ENCODE results near the gene DGCR6L. TPM values are rescaled to one million over a fixed set of nuclear protein-coding genes. Genes with fewer than 3 reads are reported as not detected.
"Not testable (repeated sequence)": the region's sequence is repeated elsewhere in the genome, so short reads cannot be mapped to it uniquely, and the experiment has no call there.

Gene DGCR6L
- total RNA-seq, 1 experiment from 2014 or later = 115 TPM

DNA sequence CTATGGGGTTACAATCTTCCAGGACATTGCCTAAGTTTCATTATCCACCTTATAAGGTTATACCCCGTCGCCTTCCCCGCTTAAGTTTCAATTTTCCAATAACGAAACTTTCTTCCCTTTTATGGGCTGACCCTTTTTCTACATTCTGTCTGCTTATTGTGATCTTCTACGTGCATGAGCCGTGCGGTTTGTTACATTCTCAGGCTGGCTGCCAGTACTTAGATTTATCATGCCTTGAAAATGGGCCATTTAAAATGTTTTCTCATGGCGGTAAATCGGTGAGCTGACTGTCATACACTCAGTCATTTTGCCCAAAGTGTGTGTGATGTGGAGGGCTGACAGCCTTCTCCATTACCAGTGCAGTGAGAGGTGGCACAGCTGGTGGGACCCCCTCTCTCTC, 23.3 kb downstream of the DGCR6L start:
- Histone ChIP-seq H3K36me3 (replicated peaks; ENCODE audit: control insufficient read depth, insufficient read depth, low read length) (no peaks in the 10 kb centered on the region), H3K27me3 (ENCODE audit: control insufficient read depth, insufficient read depth, low read length) (peaks cover 33% of the 10 kb centered on the region)
- no peak for DNase-seq

DNA sequence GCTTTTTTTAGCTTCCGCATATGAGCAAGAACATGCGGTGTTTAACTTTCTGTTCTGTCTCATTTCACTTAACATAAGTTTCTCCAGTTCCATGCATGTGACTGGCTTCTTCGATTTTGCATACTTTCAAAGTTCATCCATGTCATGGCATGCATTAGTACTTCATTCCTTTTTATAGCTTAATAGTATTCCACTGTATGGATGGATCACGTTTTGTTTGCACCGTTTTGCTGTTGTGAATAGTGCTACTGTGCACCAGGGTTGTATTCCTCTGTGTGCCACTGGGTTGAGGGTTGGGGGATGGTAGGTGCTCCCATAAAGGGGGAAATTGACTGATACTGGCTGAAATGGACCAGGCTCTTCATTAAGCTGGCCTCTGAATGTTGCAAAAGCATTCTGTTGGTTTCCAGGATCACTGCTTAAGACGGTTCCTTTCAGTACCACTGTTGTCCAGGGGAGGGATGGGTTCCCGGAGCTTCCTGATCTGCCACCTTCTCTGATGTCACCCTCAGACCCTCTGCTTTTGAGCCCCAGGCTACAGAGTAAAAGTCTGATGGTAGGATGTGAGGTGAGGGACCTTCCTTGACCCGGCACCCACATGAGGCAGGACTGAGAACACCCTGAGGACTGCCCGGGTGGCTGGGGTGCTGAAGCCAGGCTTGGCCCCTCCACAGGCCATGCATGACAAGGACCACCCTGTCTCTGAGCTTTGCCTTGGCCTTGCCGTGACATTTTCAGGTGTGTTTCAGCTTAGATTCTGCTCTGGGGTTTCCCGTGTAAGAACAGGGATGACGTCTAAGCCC, 24.4 kb downstream of the DGCR6L start:
- peaks cover 25% of the 10 kb centered on the region for H3K27me3 ChIP-seq (ENCODE audit: control insufficient read depth, insufficient read depth, low read length)
- H3K36me3 ChIP-seq (replicated peaks; ENCODE audit: control insufficient read depth, insufficient read depth, low read length) = no peaks in the 10 kb centered on the region
- H3K4me3 ChIP-seq (ENCODE audit: insufficient read depth, low read depth, low read length) = no peak overlapping the region
- DNase-seq = no peak

More for the DNA sequence above, 23.3 kb downstream of the DGCR6L start:
- H3K4me3 ChIP-seq (ENCODE audit: insufficient read depth, low read depth, low read length) = no peak overlapping the region

DNA sequence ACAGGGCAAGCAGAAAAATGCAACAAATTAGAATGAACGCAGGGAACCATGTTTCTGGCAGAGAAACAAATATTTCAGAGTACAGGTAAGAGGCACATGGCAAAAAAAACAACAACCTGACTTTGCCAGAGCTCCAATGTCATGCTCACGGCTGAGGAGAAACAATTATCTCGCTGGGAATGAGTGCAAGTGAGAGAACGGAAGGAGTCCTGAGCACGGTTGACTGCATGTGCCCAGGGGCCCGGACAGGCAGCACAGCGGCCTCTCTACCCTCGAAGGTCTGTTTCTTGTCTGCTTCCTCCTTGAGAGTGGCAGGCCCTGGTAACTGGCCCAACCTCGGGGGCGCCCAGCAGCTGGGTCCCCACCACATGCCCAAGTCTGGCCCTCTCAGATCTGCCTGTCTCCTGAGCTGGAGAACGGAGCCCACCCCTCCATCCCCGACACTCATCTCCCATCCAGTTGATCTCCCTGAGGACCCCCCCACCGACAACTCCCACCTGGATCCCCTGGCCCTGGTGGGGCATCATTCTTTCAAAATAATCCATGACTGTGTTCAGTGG, 27.1 kb downstream of the DGCR6L start:
- no peak for DNase-seq
- Histone ChIP-seq H3K27me3 (ENCODE audit: control insufficient read depth, insufficient read depth, low read length) (peaks cover 5% of the 10 kb centered on the region), H3K4me3 (ENCODE audit: insufficient read depth, low read depth, low read length) (no peak overlapping the region), H3K36me3 (replicated peaks; ENCODE audit: control insufficient read depth, insufficient read depth, low read length) (no peaks in the 10 kb centered on the region)

DNA sequence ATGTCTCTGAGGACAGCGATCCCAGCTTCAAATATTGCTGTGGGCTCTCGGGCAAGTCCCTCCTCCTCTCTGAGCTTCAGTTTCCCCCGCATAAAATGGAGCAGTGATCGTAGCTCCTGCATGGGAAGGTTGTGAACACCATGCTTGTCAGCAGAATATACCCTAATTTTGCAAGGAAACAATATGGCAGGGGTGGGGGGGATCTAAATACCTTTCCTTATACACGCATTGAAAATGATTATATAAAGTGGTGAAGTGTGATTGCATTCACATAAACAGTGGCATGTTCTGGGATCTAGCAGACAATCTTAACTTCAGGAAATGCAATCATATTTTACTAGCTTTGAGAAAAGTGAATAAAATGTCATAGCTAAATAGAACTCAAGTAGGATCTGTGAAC, 27.8 kb downstream of the DGCR6L start:
- no peaks in the 10 kb centered on the region for H3K36me3 ChIP-seq (replicated peaks; ENCODE audit: control insufficient read depth, insufficient read depth, low read length)
- no peak for DNase-seq
- no peak overlapping the region for H3K4me3 ChIP-seq (ENCODE audit: insufficient read depth, low read depth, low read length)
- H3K27me3 ChIP-seq (ENCODE audit: control insufficient read depth, insufficient read depth, low read length) = no peaks in the 10 kb centered on the region; the same call in 1 of the 2 replicates

DNA sequence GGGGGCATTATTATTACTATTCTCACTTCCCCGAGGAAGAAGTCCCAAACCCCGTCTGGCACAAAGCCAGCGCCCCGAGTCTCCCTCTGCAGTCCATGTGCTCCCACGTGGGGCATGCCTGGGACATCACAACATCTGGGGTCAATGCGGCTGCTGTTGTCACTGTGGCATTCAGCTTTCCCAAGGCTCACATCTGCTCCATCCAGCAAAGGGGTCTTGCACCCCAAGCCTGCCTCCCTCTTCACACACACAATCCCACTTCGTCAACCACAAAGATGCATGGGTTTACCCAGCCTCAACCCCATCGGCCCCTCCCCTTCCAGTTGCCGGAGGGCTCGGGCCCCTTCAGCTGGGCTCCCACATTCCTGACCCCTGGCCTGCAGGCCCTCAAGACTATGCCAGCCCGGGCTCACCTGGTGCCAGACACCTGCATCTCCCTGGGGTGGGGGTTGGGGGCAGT, 28.2 kb downstream of the DGCR6L start:
- H3K4me3 ChIP-seq (ENCODE audit: insufficient read depth, low read depth, low read length) = no peak overlapping the region
- no peaks in the 10 kb centered on the region for H3K36me3 ChIP-seq (replicated peaks; ENCODE audit: control insufficient read depth, insufficient read depth, low read length)
- H3K27me3 ChIP-seq (ENCODE audit: control insufficient read depth, insufficient read depth, low read length) = no peaks in the 10 kb centered on the region
- peak; percentile 56 for DNase-seq

DNA sequence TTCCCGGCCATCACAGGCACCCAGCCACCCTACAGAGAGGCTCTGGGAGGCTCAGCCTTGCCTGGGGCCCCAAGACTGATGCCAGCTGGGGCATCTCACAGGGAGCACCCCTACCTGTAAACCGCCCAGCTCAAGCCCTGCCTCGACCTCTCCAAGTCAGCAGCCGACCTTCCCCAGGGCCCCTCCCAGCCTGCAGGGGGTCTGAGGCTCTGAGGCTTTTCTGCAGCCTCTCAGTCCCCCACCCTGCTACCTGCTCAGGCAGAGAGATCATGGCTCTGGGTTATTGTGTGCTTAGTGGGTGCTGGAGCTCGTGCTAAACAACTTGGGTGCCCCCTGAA, 28.6 kb downstream of the DGCR6L start:
- DNase-seq = no peak
- H3K4me3 ChIP-seq (ENCODE audit: insufficient read depth, low read depth, low read length) = no peak overlapping the region
- no peaks in the 10 kb centered on the region for H3K27me3 ChIP-seq (ENCODE audit: control insufficient read depth, insufficient read depth, low read length)
- no peaks in the 10 kb centered on the region for H3K36me3 ChIP-seq (replicated peaks; ENCODE audit: control insufficient read depth, insufficient read depth, low read length)

DNA sequence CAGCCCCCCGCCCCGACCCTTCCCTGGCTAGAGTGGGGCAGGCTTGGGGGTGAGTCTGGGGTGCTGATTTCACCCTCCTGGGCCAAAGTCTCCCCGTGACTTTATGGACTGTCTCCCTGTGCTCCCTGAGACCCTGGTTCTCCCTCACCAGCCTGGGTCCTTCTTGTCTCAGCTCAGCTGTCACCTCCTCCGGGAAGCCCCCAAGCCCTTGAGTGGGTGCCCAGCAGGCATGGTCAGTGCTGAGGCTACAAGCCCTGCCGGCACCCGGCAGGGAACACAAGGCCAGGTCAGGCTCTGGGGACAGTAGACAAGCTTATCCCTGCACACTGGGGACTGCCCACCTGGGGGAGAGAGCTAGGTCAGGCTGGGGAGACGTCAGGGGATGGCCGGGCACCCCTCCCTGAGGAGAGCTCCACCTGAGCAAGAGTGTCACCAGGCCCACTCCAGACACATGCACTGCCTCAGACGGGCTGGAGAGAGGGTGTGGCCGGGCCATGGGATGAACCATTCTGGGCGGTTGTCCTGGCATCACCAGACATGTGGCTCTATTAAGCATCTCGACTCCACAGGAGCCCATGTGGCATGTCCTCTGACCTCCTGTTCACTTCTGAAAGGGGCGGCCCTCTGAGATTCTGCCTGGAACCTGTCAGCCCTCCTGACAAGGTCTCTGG, 29.1 kb downstream of the DGCR6L start:
- no peaks in the 10 kb centered on the region for H3K36me3 ChIP-seq (replicated peaks; ENCODE audit: control insufficient read depth, insufficient read depth, low read length)
- no peaks in the 10 kb centered on the region for H3K27me3 ChIP-seq (ENCODE audit: control insufficient read depth, insufficient read depth, low read length)
- H3K4me3 ChIP-seq (ENCODE audit: insufficient read depth, low read depth, low read length) = no peak overlapping the region
- DNase-seq = no peak

DNA sequence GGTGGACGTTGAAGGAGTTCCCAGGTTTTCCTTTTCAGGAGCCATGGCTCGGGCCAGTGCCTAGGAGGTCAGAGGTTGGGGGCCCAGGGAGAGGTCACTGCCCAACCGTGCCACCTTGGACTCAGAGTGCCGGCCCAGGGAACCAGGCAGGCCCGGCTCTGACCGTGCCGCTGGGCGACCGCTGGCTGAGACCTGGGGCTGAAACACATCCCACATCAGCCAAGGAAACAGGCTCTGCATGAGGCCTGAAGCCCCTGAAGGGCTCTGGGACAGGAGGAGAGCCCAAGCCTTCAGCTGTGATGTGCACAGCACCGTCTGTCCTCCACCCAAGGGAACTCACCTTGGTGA, 29.8 kb downstream of the DGCR6L start:
- DNase-seq = no peak
- H3K4me3 ChIP-seq (ENCODE audit: insufficient read depth, low read depth, low read length) = no peak overlapping the region
- no peaks in the 10 kb centered on the region for H3K27me3 ChIP-seq (ENCODE audit: control insufficient read depth, insufficient read depth, low read length)
- no peaks in the 10 kb centered on the region for H3K36me3 ChIP-seq (replicated peaks; ENCODE audit: control insufficient read depth, insufficient read depth, low read length)

DNA sequence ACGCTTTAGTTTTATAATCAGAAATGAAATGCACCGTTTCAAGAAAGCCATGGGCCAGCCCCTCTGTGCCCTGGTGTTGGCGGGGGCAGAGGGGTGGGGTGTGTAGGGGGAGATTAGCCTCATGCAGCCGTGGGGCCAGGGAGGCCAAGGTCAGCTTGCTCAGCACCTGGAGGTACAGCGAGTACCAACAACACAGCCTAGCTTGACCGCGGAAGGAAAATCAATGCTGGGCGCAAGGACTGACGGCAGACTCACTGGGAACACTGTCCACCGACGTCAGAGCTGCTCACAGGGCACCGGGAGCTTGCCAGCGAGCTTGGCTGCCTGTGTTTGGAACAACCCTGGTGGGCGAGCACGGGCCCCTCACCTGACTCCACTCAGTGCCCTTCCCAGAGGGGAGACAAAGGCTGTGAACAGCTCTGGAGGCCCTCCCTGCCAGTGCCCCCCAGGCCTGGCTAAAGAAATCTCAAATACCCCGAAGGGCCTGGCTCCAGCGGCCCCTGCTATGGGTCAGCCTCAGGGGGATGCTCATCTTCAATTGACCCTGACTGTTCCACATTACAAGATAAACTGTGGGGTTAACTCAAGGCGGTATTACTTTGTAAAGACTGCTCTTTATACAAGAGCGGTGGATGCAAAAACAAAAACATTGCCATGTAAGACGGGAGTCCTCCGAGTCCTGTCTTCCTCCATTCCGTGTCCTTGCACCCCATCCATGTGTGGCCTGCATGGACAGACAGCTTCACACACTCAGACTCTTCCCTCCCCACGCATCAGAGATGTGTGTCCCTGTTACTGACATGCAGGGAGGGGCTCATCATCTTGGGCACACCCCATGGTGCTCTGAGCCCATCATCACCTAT, 30.4 kb downstream of the DGCR6L start:
- H3K4me3 ChIP-seq (ENCODE audit: insufficient read depth, low read depth, low read length); H3K27me3 ChIP-seq (ENCODE audit: control insufficient read depth, insufficient read depth, low read length); DNase-seq; H3K36me3 ChIP-seq (replicated peaks; ENCODE audit: control insufficient read depth, insufficient read depth, low read length): not testable (repeated sequence)

DNA sequence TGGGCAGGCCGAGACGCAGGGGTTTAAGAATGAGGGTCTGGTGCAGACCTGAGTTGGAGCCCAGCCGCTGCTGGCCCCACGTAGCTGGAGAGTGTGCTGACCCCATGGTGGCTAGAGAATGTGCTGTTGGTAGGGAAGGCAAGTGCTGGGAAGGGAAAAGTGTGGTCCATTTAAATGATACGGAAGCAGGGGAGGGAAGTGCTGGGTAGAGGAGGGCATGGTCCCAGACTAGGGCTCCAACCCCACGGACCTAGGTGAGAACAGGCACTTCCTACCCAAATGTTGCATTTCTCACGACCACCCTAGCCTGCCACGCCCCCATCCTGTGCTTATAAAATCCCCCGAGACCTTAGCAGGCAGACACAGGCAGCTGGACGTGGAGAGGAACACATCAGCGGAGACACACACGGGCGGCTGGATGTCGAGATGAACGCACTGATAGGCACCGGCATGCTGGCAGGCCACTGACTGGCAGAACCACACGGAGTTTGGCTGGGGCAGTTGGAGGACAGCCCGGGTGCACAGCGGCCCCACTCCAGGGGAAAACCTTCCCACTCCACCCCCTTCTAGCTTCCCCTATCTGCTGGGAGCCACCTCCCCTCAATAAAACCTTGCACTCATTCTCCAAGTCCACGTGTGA, 33.0 kb downstream of the DGCR6L start:
- not testable (repeated sequence) for H3K27me3 ChIP-seq (ENCODE audit: control insufficient read depth, insufficient read depth, low read length); H3K4me3 ChIP-seq (ENCODE audit: insufficient read depth, low read depth, low read length); DNase-seq; H3K36me3 ChIP-seq (replicated peaks; ENCODE audit: control insufficient read depth, insufficient read depth, low read length)

DNA sequence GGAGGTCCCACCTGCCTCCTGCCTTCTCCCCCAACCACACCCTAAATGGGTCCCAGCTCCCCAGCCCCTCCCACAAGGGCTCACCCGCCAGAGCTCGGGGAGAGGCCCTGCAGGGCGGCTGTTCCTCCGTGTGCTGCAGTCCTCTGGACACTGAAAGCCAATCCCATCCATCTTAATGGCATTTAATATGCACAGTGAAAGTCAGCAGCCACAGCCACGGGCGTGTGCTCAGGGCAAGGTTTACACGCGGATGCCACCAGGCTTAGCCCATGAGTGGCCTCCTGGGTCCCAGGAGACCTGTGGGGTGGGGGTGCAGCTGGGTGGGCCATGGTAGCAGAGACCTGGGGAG, 33.6 kb downstream of the DGCR6L start:
- H3K4me3 ChIP-seq (ENCODE audit: insufficient read depth, low read depth, low read length); DNase-seq; H3K27me3 ChIP-seq (ENCODE audit: control insufficient read depth, insufficient read depth, low read length); H3K36me3 ChIP-seq (replicated peaks; ENCODE audit: control insufficient read depth, insufficient read depth, low read length): not testable (repeated sequence)

DNA sequence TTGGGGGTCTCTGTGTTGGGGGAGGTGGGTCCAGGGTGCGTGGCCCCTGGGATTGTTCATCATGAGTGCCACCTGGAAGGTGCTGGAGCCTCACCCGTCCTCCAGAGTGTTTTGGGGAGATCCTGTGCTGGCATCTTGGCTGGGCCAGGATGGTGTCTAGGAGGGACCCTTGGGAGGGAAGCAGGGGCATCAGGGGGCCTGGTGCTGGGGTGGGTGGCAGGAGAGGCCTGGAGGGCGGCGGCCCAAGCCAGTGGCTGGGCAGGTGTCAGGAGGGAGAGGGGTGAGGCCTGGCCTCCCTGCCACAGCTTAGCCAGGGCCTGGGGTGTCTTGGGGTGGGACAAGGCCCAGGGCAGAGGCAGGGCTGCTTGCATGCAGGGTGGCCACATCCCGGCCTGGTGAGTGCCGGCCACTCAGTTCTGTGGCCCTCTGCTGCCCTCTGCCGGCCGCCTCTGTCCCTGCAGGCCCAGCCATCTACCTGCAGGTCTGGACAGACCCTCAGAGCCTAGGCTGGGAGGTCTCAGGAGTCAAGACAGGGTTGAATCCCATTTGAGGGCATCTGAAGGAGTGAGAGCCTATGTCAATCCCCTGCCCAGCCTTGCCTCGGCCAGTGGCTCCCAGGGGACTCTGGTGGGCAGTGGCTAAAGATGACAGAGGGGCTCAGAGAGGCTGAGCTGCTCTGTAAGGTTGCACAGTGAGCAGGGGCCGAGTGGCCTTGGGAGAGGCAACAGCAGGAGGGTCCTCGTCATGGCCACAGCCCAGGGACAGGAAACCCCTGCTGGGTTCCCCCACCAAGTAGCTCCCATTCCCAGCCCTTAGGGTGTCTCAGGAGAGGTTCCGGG, 34.2 kb downstream of the DGCR6L start:
- not testable (repeated sequence) for H3K4me3 ChIP-seq (ENCODE audit: insufficient read depth, low read depth, low read length); H3K36me3 ChIP-seq (replicated peaks; ENCODE audit: control insufficient read depth, insufficient read depth, low read length); H3K27me3 ChIP-seq (ENCODE audit: control insufficient read depth, insufficient read depth, low read length)
- DNase-seq = peak; percentile 91

DNA sequence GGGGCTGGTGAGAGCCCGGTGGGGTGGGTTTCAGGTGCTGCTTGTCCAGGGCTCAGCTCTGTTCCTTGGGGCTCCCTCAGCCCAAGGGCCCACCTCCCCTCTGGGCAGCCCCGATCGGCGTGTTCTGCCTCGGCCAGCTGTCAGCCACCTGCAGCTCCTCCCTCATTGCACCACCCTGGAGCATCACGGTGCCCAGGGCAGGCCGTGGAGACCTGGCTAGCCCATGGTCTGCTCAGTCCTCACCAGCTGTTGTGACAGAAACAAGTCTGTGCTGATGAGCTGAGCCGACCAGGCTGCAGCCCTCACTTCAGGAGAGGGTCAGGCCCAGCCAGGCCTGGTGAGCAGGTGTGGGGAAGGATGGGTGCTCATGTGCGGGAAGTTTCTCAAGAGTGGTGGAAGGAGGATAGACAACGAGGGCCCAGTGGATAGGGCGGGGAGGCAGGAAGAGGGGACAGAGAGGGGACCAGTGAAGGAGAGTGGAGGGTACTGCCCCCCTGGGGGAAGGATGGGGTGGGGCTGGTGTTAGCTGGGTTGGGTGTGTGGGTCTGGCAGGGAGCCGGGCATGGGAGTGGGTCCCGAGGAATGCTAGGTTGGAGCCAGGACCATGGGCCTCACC, 35.3 kb downstream of the DGCR6L start:
- Histone ChIP-seq H3K27me3 (ENCODE audit: control insufficient read depth, insufficient read depth, low read length) (no peaks in the 10 kb centered on the region), H3K36me3 (replicated peaks; ENCODE audit: control insufficient read depth, insufficient read depth, low read length) (no peaks in the 10 kb centered on the region), H3K4me3 (ENCODE audit: insufficient read depth, low read depth, low read length) (no peak overlapping the region)
- no peak for DNase-seq

Measured in H7 (cell line).